ENCODE data around the gene TTYH1. TPM values are rescaled to one million over a fixed set of nuclear protein-coding genes. Genes with fewer than 3 reads are reported as not detected.

The TTYH1 gene
- total RNA-seq, 2 donors from 2014 or later: 0.47 to 2.4 TPM

- H3K36me3 ChIP-seq: no peaks in the 10 kb centered on the region
- intact Hi-C loops (cut with DNase I): no loop called here
- DNase-seq: no peak
- H3K4me1 ChIP-seq: no peaks in the 10 kb centered on the region
- H3K9me3 ChIP-seq: no peaks in the 10 kb centered on the region
- H3K27ac ChIP-seq: no peak overlapping the region
- no peak overlapping the region for H3K4me3 ChIP-seq
- TF ChIP-seq, protein P1, sequence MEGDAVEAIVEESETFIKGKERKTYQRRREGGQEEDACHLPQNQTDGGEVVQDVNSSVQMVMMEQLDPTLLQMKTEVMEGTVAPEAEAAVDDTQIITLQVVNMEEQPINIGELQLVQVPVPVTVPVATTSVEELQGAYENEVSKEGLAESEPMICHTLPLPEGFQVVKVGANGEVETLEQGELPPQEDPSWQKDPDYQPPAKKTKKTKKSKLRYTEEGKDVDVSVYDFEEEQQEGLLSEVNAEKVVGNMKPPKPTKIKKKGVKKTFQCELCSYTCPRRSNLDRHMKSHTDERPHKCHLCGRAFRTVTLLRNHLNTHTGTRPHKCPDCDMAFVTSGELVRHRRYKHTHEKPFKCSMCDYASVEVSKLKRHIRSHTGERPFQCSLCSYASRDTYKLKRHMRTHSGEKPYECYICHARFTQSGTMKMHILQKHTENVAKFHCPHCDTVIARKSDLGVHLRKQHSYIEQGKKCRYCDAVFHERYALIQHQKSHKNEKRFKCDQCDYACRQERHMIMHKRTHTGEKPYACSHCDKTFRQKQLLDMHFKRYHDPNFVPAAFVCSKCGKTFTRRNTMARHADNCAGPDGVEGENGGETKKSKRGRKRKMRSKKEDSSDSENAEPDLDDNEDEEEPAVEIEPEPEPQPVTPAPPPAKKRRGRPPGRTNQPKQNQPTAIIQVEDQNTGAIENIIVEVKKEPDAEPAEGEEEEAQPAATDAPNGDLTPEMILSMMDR (IDR thresholded peaks at IDR 0.05): no peak
- peaks cover 23% of the 10 kb centered on the region for H3K27me3 ChIP-seq
- H3K9ac ChIP-seq (ENCODE audit: low read depth in 2 of 2, low read length in 2 of 2): no peak overlapping the region
Measured at GRCh38 chr19:54412877-54413276, 2.4 kb upstream of the TTYH1 start.

DNA sequence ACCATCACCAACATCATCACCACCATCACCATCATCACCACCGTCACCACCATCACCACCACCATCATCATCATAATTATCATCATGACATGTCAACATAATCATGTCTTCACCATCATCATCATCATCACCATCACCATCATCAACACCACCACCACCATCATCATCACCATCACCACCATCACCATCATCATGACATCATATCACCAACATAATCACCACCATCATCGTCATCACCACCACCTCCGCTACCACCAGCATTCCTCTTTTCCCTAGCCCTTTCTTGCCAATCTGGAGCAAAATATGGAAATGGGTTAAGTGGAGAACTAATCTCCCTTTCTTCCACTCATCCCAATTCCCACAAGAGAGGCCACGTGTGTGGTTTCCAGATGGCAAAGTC, 1.1 kb upstream of the TTYH1 start:
- no peak overlapping the region for H3K27ac ChIP-seq
- no peak overlapping the region for H3K9ac ChIP-seq (ENCODE audit: low read depth in 2 of 2, low read length in 2 of 2)
- H3K9me3 ChIP-seq: no peaks in the 10 kb centered on the region
- H3K36me3 ChIP-seq: no peaks in the 10 kb centered on the region
- no peaks in the 10 kb centered on the region for H3K4me1 ChIP-seq
- no peak for DNase-seq
- TF ChIP-seq, protein P1 (IDR thresholded peaks at IDR 0.05): no peak
- H3K27me3 ChIP-seq: peaks cover 23% of the 10 kb centered on the region
- intact Hi-C loops (cut with DNase I): no loop called here
- H3K4me3 ChIP-seq: no peak overlapping the region

DNA sequence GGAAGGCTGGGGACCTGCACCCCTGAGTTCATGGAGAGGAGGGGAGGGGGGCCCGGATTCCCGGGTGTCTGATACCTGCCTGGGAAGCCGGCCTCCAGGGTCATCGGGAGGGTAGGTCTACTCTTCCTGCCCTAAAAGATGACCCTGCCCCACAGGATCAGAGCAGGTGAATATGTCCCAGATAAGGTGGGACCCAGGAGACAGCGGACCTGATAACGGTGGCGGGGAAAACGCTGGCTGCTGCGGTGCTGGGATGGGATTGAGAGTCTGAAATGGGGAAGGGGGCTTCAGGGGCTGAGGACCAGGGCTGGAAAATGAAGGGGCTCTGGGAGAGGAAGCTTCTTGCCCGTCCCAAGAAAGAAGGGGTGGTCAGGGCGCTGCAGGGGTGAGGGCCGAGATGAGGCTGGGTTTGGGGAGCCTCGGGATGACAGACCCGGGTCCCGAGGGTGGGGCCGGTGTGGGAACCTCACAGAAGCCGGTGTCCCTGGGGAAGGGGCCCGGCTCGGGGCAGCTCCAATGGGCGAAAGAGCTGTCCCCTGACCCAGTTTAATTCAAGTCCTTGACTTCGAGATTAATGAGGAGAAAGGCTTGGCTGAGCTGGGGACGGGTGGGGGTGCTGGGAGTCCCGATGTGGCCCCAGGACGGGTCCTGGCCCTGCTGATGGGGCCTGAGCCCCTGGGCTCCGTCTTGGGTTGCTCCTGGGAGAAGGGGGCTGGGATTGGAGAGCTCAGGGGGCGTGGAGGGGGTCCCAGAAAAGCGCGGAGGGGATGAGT, 823 bp downstream of the TTYH1 start:
- no peak for DNase-seq
- Histone ChIP-seq H3K36me3 (no peaks in the 10 kb centered on the region), H3K4me3 (no peak overlapping the region), H3K9me3 (no peaks in the 10 kb centered on the region), H3K4me1 (no peaks in the 10 kb centered on the region), H3K9ac (ENCODE audit: low read depth in 2 of 2, low read length in 2 of 2) (no peak overlapping the region), H3K27me3 (peaks cover 29% of the 10 kb centered on the region), H3K27ac (no peak overlapping the region)
- TF ChIP-seq, protein P1 (IDR thresholded peaks at IDR 0.05): no peak
- intact Hi-C loops (cut with DNase I): no loop called here

DNA sequence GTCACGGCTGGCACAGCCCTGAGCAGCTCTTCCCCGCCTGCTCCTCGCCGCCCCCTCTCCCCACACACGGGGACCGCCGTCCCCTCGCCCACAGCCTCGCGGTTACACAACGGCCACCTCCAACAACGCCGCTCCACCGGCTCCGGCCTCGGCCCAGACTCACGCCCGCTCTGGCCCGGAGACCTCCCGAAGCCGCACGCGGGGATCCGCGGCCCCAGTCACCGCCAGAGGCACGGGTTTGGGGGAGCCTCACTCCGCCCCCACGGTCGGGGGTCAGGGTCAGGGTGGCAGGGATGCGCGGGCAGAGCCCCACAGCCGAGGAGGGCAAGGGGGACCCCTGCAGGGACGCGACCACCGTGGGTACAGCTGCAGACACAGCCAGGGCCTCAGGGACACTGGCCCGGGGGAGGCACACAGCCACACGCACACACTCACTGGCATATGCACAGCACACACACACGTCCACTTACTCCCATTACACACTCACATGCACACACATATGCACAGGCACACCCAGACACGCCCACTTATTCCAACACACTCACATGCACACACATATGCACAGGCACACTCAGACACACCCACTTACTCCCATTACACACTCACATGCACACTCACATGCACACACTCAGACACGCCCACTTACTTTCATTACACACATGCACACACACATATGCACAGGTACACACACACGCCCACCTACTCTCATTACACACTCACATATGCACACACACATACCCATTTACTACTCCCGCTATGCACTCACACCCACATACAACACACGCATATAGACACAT, 1.6 kb downstream of the TTYH1 start:
- Histone ChIP-seq H3K27ac (no peak overlapping the region), H3K4me1 (no peaks in the 10 kb centered on the region), H3K9me3 (no peaks in the 10 kb centered on the region), H3K4me3 (no peak overlapping the region), H3K9ac (ENCODE audit: low read depth in 2 of 2, low read length in 2 of 2) (no peak overlapping the region), H3K36me3 (no peaks in the 10 kb centered on the region), H3K27me3 (peaks cover 29% of the 10 kb centered on the region)
- no peak for DNase-seq
- intact Hi-C loops (cut with DNase I): no loop called here
- TF ChIP-seq, protein P1 (IDR thresholded peaks at IDR 0.05): no peak

DNA sequence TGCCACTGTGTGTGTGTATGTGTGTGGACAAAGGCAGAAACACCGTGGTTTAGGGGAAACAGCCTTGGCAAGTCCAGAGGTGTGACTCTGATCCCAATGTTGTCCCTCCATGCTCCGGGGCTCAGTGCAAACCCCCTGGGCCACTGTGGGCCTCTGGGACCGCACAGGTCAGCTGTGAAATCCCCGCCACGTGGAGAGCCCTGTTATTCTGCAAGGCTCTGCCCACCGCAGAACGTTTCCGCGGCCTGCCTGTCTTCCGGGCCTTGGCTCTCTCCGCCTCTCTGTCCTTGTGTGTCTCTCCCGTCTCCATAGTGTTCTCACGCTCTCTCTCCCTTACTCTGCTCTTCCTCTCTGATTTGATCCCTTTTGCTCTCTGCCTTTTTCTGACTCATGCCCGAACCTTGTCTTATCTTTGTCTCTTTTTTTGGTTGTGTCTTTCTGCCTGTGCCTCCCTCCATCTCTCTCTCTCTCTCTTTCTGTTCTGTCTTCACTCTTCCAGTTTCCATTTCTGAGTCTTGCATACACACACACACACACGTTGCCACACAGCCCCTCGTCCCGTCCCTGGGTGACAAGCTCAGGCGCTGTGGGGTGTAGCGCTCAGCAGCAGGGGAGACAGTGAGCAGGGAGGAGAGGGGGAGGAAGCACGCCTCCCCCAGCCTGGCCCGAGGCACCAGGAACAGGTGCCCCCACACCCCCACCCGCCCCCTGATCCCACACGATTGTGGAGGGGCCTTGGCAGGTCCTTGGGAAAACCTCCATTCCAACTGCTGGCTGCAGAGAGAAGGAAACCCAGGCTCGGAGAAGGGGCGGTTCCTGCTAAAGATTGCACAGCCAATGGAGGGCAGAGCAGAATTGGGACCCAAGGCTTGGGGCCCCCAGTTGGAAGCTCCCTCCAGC, 3.0 kb downstream of the TTYH1 start:
- Histone ChIP-seq H3K27ac (no peak overlapping the region), H3K4me3 (no peak overlapping the region), H3K9ac (ENCODE audit: low read depth in 2 of 2, low read length in 2 of 2) (no peak overlapping the region), H3K9me3 (no peaks in the 10 kb centered on the region), H3K4me1 (no peaks in the 10 kb centered on the region), H3K36me3 (no peaks in the 10 kb centered on the region), H3K27me3 (peaks cover 29% of the 10 kb centered on the region)
- TF ChIP-seq, protein P1 (IDR thresholded peaks at IDR 0.05): no peak
- DNase-seq: no peak
- intact Hi-C loops (cut with DNase I): no loop called here

Data from colonic mucosa (tissue), 4 donors.